Pancreas (tissue), 10 donors: ENCODE data around the gene L3MBTL2. TPM values are rescaled to one million over a fixed set of nuclear protein-coding genes. Genes with fewer than 3 reads are reported as not detected.

Source experiments
- ATAC-seq, 4 donors: fragments of 200-7000 bp; cut with Tn5 transposase; one replicate each; pipeline versions ENCODE4 v1.8.0 to v1.9.1; 2020; ENCODE audit warnings: mild to moderate bottlenecking in 4 of 4, moderate library complexity in 4 of 4
- DNase-seq, 6 donors: peaks; one replicate each; pipeline ENCODE4 v3.0.0-alpha.2; 2020
- FAIRE-seq: peaks from 2 replicates; lab custom pipeline; 2012; peaks lifted over from hg19 to GRCh38; lab: Jason Lieb, UNC
- H3K27ac ChIP-seq, 4 donors: fragments of 200-600 bp; sonication (generic); 1 replicate in 3 of 4; 2 replicates in 1 of 4; pipeline versions ENCODE4 v1.5.0 to v1.8.0; 2020
- H3K27me3 ChIP-seq, 4 donors: fragments of 200-600 bp; one replicate each; pipeline ENCODE4 v1.8.0; 2021
- H3K36me3 ChIP-seq, 3 donors: fragments of 200-600 bp; sonication (generic) in 1 of 3; one replicate each; pipeline versions ENCODE4 v1.5.0 to v1.8.0; 2020 to 2021
- H3K4me1 ChIP-seq, 3 donors: fragments of 200-600 bp; one replicate each; pipeline ENCODE4 v1.8.0; 2021
- H3K4me3 ChIP-seq, 4 donors: fragments of 200-600 bp; sonication (generic) in 2 of 4; one replicate each; pipeline versions ENCODE4 v1.5.0 to v1.8.0; 2020 to 2021
- H3K9me3 ChIP-seq, 4 donors: fragments of 200-600 bp; one replicate each; pipeline ENCODE4 v1.8.0; 2021
- WGBS, 2 donors: extraction: QIAGEN DNeasy Blood & Tissue Kit; methylation state at CpG; one replicate each; pipeline ENCODE4 v1.1.7; 2013; 5-methylcytosine and 5-hydroxymethylcytosine counted together
- intact Hi-C, 3 donors: fragments of 100-400 bp; cut with DNase I; formaldehyde crosslinking; loops; one replicate each; pipeline versions ENCODE4 v1.11.1 to v1.14.2; 2022
- polyA plus RNA-seq, 2 donors: library from polyadenylated mRNA; stranded (reverse); fragments of 200-250 nt; gene quantifications; one replicate each; pipeline ENCODE4 v1.2.3, GENCODE V29; 2013
- total RNA-seq, 6 donors: library from RNA; stranded (reverse); fragmentation: NEBNext Ultra II Directional in 4 of 6; extraction: Animal tissue kit (Norgen Biotek cat#: 25700) in 4 of 6; gene quantifications; one replicate each; pipeline versions ENCODE4 v1.2.1 to v1.2.4, GENCODE V29; 2021 to 2023
- TF ChIP-seq, protein P1 (sequence below), 4 donors: fragments of 200-600 bp; sonication (generic) in 3 of 4; IDR thresholded peaks; one replicate each; pipeline versions ENCODE4 v1.5.0 to v1.8.0; 2021; ENCODE audit warnings: antibody characterized with exemption in 4 of 4
- donor health status: healthy with polysubstance abuse.
- donor health status: DM: no; HTN: no; CAD: no; lungs with moderate emphysema.
- donor health status: DM: no; HTN: no; CAD: no.
- donor health status: control.
- donor health status: control.
- donor health status: Bipolar disorder and iron deficiency.
- donor health status: DM: yes; HTN: yes; CAD: no.
- donor health status: DM: no; HTN: no; CAD: no.
- donor health status: DM: no; HTN: no; CAD: no.
- donor health status: DM: yes; HTN: yes; CAD: no.

The L3MBTL2 gene
- total and polyA plus RNA-seq, 8 donors = 7.9 to 15.9 (median 9.8) TPM

- peaks cover 0 to 7% (median 4%) of the 10 kb centered on the region in 3 donors for H3K36me3 ChIP-seq
- H3K27me3 ChIP-seq = no peaks in the 10 kb centered on the region
- no peaks in the 10 kb centered on the region for H3K4me1 ChIP-seq
- no peak overlapping the region for H3K27ac ChIP-seq
- H3K4me3 ChIP-seq = no peak overlapping the region
- DNase-seq = no peak
- WGBS, 2 donors = 93 to 94% methylated on average over 6 of the region's 6 CpGs
- ATAC-seq = no peak
- no peak for FAIRE-seq
- TF ChIP-seq, protein P1, sequence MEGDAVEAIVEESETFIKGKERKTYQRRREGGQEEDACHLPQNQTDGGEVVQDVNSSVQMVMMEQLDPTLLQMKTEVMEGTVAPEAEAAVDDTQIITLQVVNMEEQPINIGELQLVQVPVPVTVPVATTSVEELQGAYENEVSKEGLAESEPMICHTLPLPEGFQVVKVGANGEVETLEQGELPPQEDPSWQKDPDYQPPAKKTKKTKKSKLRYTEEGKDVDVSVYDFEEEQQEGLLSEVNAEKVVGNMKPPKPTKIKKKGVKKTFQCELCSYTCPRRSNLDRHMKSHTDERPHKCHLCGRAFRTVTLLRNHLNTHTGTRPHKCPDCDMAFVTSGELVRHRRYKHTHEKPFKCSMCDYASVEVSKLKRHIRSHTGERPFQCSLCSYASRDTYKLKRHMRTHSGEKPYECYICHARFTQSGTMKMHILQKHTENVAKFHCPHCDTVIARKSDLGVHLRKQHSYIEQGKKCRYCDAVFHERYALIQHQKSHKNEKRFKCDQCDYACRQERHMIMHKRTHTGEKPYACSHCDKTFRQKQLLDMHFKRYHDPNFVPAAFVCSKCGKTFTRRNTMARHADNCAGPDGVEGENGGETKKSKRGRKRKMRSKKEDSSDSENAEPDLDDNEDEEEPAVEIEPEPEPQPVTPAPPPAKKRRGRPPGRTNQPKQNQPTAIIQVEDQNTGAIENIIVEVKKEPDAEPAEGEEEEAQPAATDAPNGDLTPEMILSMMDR (IDR thresholded peaks at IDR 0.05) = no peak
- no peaks in the 10 kb centered on the region for H3K9me3 ChIP-seq
- intact Hi-C loops = no loop called here
These were observed 38.2 kb downstream of the L3MBTL2 start for GRCh38 chr22:41243361-41243760.

GRCh38 chr22:41245917-41246499 lies 40.9 kb downstream of the L3MBTL2 start:
- FAIRE-seq = no peak
- ATAC-seq = peak in 1 of 4 donors; percentile 4

GRCh38 chr22:41247703-41248102 lies 42.6 kb downstream of the L3MBTL2 start:
- H3K27ac ChIP-seq = no peak overlapping the region
- TF ChIP-seq, protein P1 (IDR thresholded peaks at IDR 0.05) = no peak
- no peaks in the 10 kb centered on the region for H3K4me1 ChIP-seq
- no peak overlapping the region for H3K4me3 ChIP-seq
- DNase-seq = no peak
- FAIRE-seq = no peak
- H3K36me3 ChIP-seq = peaks cover 4 to 45% (median 30%) of the 10 kb centered on the region in 3 donors
- H3K9me3 ChIP-seq = no peaks in the 10 kb centered on the region
- ATAC-seq = peak in 1 of 4 donors; percentile 28
- intact Hi-C loops = no loop called here
- no peaks in the 10 kb centered on the region for H3K27me3 ChIP-seq
- WGBS, 2 donors = 83 to 92% methylated on average over 7 of the region's 7 CpGs

More at GRCh38 chr22:41245917-41246499, 40.9 kb downstream of the L3MBTL2 start:
- WGBS, 2 donors = 85 to 89% methylated on average over 21 of the region's 21 CpGs
- Histone ChIP-seq H3K4me1 (no peaks in the 10 kb centered on the region), H3K4me3 (no peak overlapping the region), H3K27me3 (no peaks in the 10 kb centered on the region), H3K27ac (no peak overlapping the region), H3K9me3 (no peaks in the 10 kb centered on the region), H3K36me3 (peaks cover 4 to 30% (median 29%) of the 10 kb centered on the region in 3 donors)
- intact Hi-C loops = no loop called here
- no peak for DNase-seq
- TF ChIP-seq, protein P1 (IDR thresholded peaks at IDR 0.05) = no peak

DNA sequence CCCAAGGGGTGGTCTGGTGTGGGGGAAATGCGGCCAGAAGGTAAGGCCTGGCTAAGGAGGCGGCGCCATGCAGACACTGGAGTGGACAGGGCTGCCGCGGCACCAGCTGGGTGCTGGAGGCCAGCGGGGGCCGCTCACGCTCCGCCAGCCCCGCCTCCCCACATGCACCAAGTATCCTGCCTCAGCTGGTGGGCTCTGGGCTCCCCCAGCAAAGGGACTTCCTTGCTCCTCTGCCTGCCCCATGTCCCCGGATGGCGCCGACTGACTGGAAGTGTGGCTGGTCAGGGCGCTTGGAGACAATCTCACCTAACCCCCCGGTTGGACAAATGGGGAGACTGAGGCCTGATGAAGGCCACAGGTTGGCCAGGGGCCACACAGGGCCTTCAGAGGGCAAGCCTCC lies 43.2 kb downstream of the L3MBTL2 start:
- FAIRE-seq (no peak), DNase-seq (peak in 1 of 6 donors; percentile 58), ATAC-seq (peak in 1 of 4 donors; percentile 8)
- Histone ChIP-seq H3K36me3 (peaks cover 4 to 51% (median 33%) of the 10 kb centered on the region in 3 donors), H3K9me3 (no peaks in the 10 kb centered on the region), H3K27me3 (no peaks in the 10 kb centered on the region), H3K4me3 (no peak overlapping the region), H3K4me1 (no peaks in the 10 kb centered on the region), H3K27ac (no peak overlapping the region)
- 92 to 96% methylated on average over 9 to 15 of the region's 15 CpGs for WGBS, 2 donors
- intact Hi-C loops = no loop called here
- TF ChIP-seq, protein P1 (IDR thresholded peaks at IDR 0.05) = no peak

DNA sequence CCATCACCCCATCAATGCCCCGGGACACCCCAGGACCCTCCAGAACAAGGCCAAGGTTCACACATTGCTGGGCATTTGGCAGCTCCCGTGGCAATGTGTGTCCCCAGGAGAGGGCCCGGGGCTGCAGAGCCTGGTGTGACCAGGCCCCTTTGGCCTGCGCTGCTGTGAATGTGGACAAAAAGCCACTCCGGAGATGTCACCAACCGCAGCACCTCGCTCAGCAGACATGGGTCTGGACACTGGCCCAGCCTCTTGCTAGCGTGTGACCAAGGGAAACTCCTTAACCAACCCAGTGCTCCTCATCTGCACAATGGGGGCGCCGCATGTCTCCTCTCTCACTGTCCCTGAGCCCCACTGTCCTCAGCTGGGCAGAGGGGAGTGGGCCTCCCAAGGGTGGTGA lies 43.6 kb downstream of the L3MBTL2 start:
- intact Hi-C loops = no loop called here
- Histone ChIP-seq H3K9me3 (no peaks in the 10 kb centered on the region), H3K27ac (no peak overlapping the region), H3K36me3 (peaks cover 4 to 56% (median 36%) of the 10 kb centered on the region in 3 donors), H3K4me1 (no peaks in the 10 kb centered on the region), H3K27me3 (no peaks in the 10 kb centered on the region), H3K4me3 (no peak overlapping the region)
- DNase-seq (no peak), FAIRE-seq (no peak), ATAC-seq (no peak)
- WGBS, 2 donors = 96% methylated on average over 10 of the region's 10 CpGs
- TF ChIP-seq, protein P1 (IDR thresholded peaks at IDR 0.05) = no peak
